Vagina (tissue), 2 donors: ENCODE measurements around the gene CAMTA2. TPM values are rescaled to one million over a fixed set of nuclear protein-coding genes. Genes with fewer than 3 reads are reported as not detected.

Experiments
- DNase-seq, 2 donors: peaks; one replicate each; pipeline ENCODE4 v3.0.0-alpha.2; 2017; ENCODE audit errors: extremely low spot score in 2 of 2
- H3K27ac ChIP-seq: fragments of 200-600 bp; sonication (generic); one replicate; pipeline ENCODE4 v1.5.1; 2019
- H3K27me3 ChIP-seq: fragments of 200-600 bp; sonication (generic); one replicate; pipeline ENCODE4 v1.5.1; 2019
- H3K36me3 ChIP-seq, 2 donors: fragments of 200-600 bp; sonication (generic); one replicate each; pipeline ENCODE4 v1.5.1; 2017 to 2019
- H3K4me1 ChIP-seq: fragments of 200-600 bp; sonication (generic); one replicate; pipeline ENCODE4 v1.5.1; 2019
- H3K4me3 ChIP-seq, 2 donors: fragments of 200-600 bp; sonication (generic); 1 replicate in 1 of 2; 2 replicates in 1 of 2; pipeline ENCODE4 v1.5.1; 2016 to 2019
- H3K9me3 ChIP-seq: fragments of 200-600 bp; sonication (generic); one replicate; pipeline ENCODE4 v1.5.1; 2019
- CTCF ChIP-seq, 3 experiments: fragments of 450-650 bp in 2 of 3; fragments of 200-600 bp in 1 of 3; sonication (generic) in 1 of 3; IDR thresholded peaks; one replicate each; pipeline ENCODE4 v1.5.1; 2017 to 2019; ENCODE audit warnings: antibody characterized with exemption in 3 of 3, mild to moderate bottlenecking in 2 of 3, moderate library complexity in 2 of 3
- POLR2A ChIP-seq, 2 donors: fragments of 450-650 bp; IDR thresholded peaks; one replicate each; pipeline ENCODE4 v1.6.1; 2017; ENCODE audit warnings: antibody characterized with exemption in 2 of 2, mild to moderate bottlenecking in 2 of 2, moderate library complexity in 2 of 2
- POLR2AphosphoS5 ChIP-seq, 2 donors: sonication (generic); formaldehyde crosslinking; IDR thresholded peaks; one replicate each; pipeline ENCODE4 v1.9.0; 2017; ENCODE audit warnings: antibody characterized with exemption in 2 of 2, mild to moderate bottlenecking in 2 of 2, low read depth in 1 of 2; ENCODE audit not compliant: insufficient read depth in 1 of 2
- intact Hi-C: fragments of 100-400 bp; cut with DNase I; formaldehyde crosslinking; loops from one replicate; pipeline ENCODE4 v1.15.1; 2023
- total RNA-seq: library from RNA; depleted of rRNA; stranded (reverse); fragments of >200 nt; gene quantifications from one replicate; pipeline ENCODE4 v1.2.3, GENCODE V29; 2016

The CAMTA2 gene
- total RNA-seq, 1 donor from 2014 or later, result 36.3 TPM

DNA sequence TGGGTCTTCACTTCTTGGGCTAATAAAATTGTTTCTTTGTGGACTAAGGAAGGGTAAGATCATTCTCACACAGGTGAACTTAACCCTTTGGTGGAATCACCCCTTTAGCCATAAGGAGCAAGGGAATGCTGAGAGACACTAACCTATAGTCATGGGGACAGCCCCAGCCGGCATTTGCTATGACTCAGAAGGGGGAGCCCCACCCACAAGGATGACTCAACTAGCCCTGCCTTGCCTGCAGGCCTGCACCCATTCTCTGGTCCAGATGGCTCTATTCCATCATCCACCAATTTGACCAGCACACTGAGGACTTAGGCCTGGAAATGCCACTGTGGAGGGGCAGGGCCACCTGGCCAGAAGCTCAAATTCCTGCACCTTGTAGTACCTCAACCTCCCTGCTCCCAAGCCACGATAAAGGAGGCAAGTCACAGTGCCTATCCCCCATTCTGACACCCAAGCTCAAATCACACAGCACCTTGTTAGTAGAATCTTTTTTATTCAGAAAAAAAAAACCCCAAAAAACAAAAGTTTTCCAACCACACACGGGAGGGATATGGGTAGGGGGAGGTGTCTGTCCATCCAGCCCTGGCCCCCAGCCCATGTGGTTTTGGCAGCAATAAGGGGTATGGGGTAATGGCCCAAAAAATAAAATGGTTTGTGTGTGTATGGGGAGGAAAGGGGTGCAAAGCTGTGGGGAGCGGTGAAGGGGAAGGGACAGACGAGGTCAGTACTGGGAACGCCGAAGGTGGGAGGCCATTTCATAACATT lies 42.1 kb downstream of the CAMTA2 start:
- TF ChIP-seq POLR2AphosphoS5 (IDR thresholded peaks at IDR 0.05; ENCODE audit: insufficient read depth in 1 of 2, low read depth in 1 of 2) (peak; percentile 51 to 73), POLR2A (IDR thresholded peaks at IDR 0.05) (no peak), CTCF (IDR thresholded peaks at IDR 0.05) (no peak)
- H3K36me3 ChIP-seq, result peaks cover 0 to 35% of the 10 kb centered on the region in 2 donors
- no peaks in the 10 kb centered on the region for H3K9me3 ChIP-seq
- H3K4me1 ChIP-seq, result peaks cover 53% of the 10 kb centered on the region
- intact Hi-C loops, result loop anchor here (5.0 kb wide), 1 partner anchor 52 kb away; the partner anchor contains the start of genes INCA1 and KIF1C
- H3K27ac ChIP-seq, result peak overlapping the region; percentile 95
- DNase-seq, result no peak
- peak overlapping the region; percentile 27 to 91 for H3K4me3 ChIP-seq
- no peaks in the 10 kb centered on the region for H3K27me3 ChIP-seq

DNA sequence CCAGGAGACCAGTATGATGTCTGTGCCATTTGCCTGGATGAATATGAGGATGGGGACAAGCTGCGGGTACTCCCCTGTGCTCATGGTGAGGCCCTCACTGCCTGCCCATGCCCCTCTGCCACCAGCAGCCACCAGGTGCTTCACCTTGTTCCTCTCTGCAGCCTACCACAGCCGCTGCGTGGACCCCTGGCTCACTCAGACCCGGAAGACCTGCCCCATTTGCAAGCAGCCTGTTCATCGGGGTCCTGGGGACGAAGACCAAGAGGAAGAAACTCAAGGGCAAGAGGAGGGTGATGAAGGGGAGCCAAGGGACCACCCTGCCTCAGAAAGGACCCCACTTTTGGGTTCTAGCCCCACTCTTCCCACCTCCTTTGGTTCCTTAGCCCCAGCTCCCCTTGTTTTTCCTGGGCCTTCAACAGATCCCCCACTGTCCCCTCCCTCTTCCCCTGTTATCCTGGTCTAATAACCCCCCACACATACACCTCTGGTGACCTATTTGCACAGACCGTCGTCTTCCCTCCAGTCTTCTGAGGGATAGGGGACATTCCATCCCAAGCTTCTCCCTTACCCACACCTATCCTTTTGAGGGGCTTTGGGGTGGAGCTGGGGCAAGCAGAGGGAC lies 42.8 kb downstream of the CAMTA2 start:
- intact Hi-C loops, result loop anchor here (5.0 kb wide), 1 partner anchor 53 kb away; the partner anchor contains the start of genes INCA1 and KIF1C
- peaks cover 0 to 35% of the 10 kb centered on the region in 2 donors for H3K36me3 ChIP-seq

DNA sequence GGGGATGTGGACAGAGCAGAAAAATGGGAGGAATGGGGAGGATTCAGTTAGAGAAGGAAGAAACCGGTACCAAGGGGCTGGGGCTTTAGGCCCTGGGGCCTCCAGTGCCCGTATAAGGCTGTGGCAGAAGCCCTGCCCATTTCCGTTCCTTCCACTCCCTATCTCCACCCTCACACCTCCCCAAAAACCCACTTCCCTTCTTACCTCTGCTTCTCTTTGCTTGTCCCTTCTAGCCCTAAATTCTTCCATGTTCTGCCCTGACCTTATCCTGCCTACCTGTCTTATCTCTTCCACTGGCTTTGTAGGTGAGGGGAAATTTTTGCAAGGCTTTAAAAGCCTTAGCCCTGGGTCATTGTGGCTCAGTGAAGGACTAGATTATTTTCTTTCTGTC lies 43.3 kb downstream of the CAMTA2 start:
- DNase-seq, result no peak
- no peak overlapping the region for H3K4me3 ChIP-seq
- H3K9me3 ChIP-seq, result no peaks in the 10 kb centered on the region
- TF ChIP-seq POLR2AphosphoS5 (IDR thresholded peaks at IDR 0.05; ENCODE audit: insufficient read depth in 1 of 2, low read depth in 1 of 2), result no peak
- TF ChIP-seq CTCF (IDR thresholded peaks at IDR 0.05), result no peak
- no peak for TF ChIP-seq POLR2A (IDR thresholded peaks at IDR 0.05)
- intact Hi-C loops, result no loop called here
- H3K36me3 ChIP-seq, result peaks cover 0 to 35% of the 10 kb centered on the region in 2 donors
- H3K27me3 ChIP-seq, result no peaks in the 10 kb centered on the region
- peak overlapping the region; percentile 95 for H3K27ac ChIP-seq
- H3K4me1 ChIP-seq, result peaks cover 52% of the 10 kb centered on the region

More for the DNA sequence above, 42.8 kb downstream of the CAMTA2 start:
- TF ChIP-seq POLR2A (IDR thresholded peaks at IDR 0.05), result no peak
- TF ChIP-seq CTCF (IDR thresholded peaks at IDR 0.05), result no peak
- TF ChIP-seq POLR2AphosphoS5 (IDR thresholded peaks at IDR 0.05; ENCODE audit: insufficient read depth in 1 of 2, low read depth in 1 of 2), result no peak
- Histone ChIP-seq H3K4me1 (peaks cover 49% of the 10 kb centered on the region), H3K9me3 (no peaks in the 10 kb centered on the region), H3K4me3 (peak overlapping the region in 1 of 2 donors; percentile 16), H3K27me3 (no peaks in the 10 kb centered on the region), H3K27ac (peak overlapping the region; percentile 95)
- no peak for DNase-seq

GRCh38 chr17:4942760-4943508 lies 44.5 kb downstream of the CAMTA2 start:
- TF ChIP-seq POLR2A (IDR thresholded peaks at IDR 0.05) (no peak), POLR2AphosphoS5 (IDR thresholded peaks at IDR 0.05; ENCODE audit: insufficient read depth in 1 of 2, low read depth in 1 of 2) (no peak), CTCF (IDR thresholded peaks at IDR 0.05) (no peak)

More at GRCh38 chr17:4942760-4943508, 44.5 kb downstream of the CAMTA2 start:
- H3K27ac ChIP-seq, result no peak overlapping the region
- H3K36me3 ChIP-seq, result peaks cover 0 to 39% of the 10 kb centered on the region in 2 donors
- no peak overlapping the region for H3K4me3 ChIP-seq
- no peak for DNase-seq
- no peaks in the 10 kb centered on the region for H3K9me3 ChIP-seq
- intact Hi-C loops, result no loop called here
- H3K27me3 ChIP-seq, result no peaks in the 10 kb centered on the region
- peaks cover 65% of the 10 kb centered on the region for H3K4me1 ChIP-seq
